HG03097 (cell line): ENCODE results near the gene DMRTA2.

ENCODE experiments used
- ATAC-seq: cut with Tn5 transposase; IDR thresholded peaks from one replicate; pipeline ENCODE4 v1.9.1; 2021; ENCODE audit not compliant: unreplicated experiment, low FRiP score

DMRTA2 gene

DNA sequence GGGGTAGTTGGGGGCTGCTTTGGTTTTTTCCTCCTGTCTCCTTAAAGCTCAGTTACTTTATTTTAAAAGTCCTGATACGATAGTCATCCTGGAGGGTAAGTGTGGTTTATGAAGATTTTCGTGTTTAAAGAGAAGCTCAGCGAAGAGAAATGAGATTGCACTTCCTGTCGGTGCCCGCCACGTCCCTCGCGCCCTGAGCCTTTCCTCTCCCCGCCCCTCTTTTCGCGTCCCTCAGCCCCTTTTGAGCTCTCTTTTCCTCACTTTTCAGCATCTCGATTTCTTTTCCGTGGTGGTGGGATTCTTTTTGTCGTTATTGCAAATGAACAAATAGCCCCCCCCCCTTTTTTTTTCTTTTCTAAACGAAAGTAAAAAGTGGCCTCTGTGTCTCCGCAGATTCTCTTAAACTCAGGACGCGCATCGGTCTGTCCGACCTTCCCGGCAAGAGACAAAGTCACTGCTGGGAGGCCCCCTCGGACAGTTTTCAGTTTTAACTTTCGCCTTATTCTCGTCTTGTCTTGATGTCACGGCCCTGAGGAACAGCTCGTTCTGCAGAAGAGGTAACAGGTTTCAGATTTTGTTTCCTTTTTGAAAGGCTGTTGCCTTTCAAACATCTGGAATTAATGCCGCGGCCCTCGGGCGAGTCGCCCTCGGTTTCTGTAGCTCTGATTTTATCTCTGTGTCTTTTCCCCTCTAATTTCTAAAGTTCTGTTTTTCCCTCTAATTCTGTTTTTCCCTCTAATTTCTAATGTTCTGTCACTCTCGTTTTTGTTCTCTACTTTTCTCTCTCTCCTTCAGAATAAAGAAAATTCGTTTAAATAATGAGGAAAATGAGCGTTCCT is 1.0 kb upstream of the DMRTA2 start:
- no peak for ATAC-seq

DNA sequence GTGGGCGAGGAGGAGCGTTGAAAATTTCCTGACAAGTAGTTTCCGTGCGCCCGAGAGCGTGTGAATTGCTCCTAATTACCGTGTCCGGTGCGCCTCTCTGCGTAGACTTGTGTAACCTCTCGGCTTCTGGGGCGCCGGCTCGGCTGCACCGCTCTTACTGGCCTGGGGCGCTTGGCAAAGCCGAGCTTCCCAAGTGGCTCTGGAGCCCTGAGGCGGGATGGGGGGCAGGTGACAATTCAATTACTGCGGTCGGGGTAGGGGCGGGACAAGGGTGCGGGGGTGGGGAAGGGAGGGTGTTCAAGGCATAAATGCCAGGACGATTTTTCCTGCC is 392 bp upstream of the DMRTA2 start:
- ATAC-seq: no peak

DNA sequence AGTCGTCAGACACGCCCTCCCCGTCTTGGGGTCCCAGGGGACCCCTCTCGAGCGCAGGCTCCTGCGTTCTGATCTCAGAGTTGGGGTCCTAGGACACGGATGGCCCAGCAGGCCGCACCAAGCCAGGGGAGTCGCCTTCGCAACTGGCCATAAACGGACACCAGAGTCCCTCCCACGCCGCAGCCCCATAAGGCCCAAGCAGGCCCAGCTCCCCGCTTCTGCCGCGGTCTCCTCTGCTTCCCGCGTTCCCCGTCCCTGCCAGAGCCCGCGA is 633 bp downstream of the DMRTA2 start:
- ATAC-seq: no peak

DNA sequence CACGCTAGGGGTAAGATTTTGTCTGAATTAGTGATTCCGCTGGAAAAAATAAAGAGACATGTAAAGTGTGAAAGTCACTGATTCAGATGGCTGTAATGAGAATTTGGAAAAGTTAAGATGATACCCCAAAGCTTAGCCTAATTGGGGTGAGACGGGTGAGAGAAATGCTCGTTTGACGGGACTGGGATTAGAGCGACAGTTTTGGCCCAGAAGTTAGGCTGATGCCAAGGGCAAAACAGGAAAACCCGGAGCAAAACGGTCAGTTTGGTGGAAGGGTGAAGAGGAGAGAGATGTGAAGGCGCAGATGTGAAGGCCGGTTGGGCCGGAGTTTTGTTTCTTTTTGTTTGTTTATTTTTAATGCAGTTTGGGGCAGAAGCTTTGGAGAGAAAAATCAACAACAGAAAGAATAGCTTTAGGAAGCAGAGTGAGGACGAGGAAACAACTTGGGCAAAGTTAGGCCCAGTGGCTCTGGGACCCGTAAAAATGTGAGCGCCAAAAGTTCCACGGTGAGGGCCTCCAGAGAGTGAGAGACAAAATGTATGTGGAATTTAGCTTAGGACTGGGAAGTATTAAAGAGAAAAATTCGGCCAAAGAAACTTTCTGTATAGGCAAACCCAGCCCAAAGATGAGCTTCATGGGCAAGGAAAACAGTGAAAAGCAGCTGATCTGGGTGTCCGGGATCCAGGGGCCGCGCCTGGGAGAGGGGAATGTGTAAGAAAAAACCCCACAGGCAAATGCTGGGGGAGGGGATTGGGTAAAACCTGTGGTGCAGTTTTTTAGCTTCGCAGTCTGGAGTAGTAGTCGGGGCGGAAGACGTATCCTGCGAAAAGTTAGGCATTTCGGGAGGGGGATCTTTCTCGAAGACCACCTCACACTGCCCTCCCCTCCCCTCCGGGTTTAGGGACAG is 1.2 kb downstream of the DMRTA2 start:
- no peak for ATAC-seq

DNA sequence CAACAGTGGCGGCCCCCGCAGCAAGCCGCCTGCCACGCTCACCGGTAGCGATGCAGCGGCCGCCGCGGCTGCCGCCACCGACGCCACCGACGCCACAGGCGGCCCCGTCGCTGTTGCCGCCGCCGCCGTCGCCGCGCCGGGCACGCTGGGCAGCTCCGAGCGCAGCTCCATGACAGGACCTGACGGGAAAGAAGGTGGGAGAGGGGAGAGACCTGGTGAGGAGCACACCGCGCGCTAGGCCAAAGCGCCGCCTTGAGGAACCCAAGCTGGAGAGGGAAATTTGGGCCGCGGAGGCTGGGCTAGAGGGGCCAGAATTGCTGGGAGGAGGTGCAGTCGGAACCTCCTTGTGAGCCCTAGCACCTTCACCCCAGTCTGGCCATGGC is 1.9 kb downstream of the DMRTA2 start:
- no peak for ATAC-seq

DNA sequence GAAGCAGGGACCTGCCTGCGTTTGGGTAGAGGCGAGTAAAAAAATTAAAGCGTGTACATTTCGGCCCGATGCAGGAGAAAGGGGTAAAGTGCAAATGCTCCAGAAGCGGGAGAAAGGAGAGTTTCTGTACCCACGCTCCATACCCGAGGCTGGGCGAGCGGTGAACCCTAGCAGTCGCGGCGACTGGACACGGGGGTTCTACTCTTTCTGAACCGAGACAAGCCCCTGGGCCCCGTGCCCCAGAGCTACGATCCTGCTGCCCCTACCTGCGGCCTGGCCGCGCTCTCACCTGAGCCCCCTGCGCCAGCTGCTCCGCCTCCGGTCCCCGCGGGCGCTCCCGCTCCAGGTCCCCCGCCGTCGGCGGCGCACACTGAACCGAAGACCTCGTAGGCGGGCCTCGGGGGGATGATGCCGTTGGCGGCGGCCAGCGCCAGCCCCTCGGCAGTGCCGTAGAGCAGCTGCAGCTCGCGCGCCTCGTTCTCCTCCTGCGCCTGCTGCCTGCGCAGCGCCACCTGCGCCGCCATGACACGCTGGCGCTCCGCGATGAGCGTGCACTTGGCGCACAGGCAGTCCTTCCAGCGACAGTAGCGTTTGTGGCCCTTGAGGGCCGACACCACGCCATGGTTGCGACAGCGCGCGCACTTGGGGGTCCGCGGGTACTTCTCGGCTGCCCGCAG is 2.4 kb downstream of the DMRTA2 start:
- ATAC-seq: no peak

DNA sequence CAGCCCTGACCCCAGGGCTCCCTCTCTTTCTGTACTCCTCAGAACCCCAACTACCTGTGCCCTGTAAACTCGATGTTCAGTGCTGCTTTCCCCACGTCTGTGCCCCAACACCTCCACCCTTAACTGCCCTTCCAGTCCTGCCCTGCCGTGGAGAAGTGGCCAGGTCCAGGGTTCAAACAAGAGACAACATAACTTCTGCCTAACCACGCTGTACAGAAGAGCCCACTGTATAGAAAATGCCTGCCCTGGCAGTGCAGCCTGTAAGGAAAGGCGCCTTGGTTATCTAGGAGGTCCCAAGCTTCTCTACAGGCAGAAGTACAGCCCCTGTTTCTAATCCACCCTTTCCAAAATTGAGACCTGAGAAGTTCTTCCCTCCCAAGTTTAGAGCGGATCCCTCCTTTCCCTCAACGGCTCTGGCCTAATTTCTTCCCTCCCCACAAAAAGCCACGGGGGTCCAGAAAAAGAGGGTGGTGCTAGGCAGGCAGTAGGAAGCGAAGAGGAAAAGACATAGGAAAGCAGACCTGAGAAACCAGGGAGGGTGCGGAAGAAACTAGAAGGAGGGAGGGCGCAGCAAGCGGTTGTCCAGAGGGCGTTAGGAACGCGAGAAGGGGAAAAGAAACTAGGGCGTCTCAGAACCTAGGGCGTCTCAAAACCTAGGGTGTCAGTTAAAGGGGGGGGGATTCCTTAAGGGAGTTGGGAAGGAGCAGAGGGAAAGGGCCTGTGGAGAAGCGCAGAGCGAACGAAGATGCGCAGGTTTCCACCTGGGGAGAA is 3.2 kb downstream of the DMRTA2 start:
- ATAC-seq: no peak

DNA sequence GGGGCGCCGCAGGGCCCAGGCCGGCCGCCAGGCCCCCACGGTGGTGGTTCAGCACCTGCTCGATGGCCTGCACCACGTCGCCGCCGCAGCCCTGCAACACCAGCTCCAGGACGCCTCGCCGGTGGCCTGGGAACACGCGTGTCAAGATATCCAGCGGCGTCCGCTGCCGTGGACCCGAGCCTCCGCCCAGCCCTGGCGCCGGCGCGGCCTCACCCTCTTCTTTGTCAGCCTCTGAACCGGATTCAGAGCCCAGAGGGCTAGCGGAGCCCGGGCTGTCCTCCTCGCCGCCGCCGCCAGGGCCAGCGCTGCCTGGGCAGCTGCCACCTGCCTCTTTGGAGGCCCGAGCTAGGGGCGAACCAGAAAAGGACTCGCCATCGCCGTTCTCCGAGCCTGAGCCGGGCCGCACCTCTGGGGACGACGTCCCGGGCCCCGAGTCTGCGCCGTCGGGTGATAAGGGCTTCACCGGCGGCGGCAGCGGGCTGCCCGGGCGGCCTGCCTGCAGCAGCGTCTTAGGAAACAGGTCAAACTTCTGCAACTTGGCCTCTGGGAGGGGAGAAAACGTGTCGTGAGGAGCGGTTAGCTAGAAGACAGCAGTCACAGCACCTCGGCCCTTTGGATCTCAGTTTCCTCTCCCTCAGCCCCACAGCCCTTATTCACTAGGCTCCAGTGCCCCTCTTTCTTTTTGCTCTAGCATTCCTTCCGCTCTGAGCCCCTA is 3.9 kb downstream of the DMRTA2 start:
- no peak for ATAC-seq

DNA sequence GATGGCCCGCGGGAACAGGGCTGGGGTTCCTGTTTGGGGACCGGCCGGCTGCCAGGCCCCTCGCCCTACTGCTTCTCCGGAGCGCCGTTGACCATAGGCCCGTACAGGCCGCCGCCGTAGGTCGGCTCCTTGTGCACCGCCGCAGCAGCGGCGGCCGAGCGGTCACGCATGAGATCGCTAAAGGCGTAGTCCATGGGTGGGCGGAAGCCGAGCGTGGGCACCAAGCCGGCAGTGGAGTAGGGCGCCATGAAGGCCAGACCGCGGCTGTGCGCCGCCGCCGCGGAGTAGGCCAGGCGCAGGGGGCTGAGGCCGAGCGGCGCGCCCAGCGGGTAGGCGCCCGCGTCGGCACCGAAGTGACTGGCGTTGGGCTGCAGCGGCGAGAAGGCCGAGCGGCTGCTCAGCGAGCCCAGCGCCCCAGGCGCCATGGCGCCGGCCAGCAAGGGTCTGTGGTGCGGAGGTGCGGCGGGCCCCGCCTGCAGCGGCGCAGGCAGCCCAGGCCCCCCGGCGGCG is 4.6 kb downstream of the DMRTA2 start:
- ATAC-seq: no peak

DNA sequence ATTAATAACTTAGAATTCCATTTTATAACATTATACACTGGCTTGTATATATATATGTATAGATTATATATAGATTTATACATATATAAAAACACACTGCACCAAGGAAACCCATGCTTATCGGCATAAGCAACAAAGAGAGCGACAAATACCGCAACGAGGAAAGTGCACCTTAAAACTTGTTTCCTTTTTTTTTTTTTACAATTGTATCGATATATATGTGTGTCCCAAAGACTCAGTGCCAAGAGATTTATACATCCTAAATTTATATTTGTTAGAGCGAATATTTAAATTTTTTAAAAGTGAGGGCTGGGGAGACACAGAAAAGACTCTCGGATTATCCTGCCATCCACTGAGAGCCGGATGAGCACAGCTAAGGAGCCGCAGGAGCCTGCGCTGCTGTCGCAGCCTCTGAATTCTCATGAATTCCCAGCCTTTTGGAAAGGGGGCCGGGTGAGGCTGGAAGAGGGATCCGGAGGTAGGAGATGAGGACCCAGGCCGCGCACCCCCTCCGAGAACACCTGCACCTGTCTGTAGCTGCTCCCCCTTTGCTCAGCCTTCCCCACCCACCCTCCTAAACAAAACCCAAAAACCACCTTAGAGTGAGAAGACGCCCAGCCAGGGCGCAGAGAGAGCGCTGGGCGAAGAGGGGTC is 5.2 kb downstream of the DMRTA2 start:
- ATAC-seq: no peak

DNA sequence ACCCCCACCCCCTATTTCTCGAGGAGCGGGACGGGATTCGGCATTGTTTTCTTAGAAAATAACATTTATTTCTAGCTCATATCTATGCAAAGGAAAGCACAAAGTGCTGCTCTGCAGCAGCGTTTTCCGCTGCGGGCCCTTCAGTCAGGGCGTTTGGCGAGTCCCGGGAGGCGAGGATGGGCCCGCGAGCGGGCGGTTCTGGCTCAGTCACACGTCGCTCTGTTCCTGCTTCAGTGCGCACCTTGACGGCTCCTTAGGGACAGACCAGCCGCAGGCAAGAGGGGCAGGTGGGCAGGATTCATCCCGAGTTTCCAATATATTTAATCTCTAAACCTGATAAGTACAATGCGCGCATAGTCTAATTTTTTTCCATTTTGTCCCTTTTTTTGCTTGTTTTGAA is 5.7 kb downstream of the DMRTA2 start:
- no peak for ATAC-seq

DNA sequence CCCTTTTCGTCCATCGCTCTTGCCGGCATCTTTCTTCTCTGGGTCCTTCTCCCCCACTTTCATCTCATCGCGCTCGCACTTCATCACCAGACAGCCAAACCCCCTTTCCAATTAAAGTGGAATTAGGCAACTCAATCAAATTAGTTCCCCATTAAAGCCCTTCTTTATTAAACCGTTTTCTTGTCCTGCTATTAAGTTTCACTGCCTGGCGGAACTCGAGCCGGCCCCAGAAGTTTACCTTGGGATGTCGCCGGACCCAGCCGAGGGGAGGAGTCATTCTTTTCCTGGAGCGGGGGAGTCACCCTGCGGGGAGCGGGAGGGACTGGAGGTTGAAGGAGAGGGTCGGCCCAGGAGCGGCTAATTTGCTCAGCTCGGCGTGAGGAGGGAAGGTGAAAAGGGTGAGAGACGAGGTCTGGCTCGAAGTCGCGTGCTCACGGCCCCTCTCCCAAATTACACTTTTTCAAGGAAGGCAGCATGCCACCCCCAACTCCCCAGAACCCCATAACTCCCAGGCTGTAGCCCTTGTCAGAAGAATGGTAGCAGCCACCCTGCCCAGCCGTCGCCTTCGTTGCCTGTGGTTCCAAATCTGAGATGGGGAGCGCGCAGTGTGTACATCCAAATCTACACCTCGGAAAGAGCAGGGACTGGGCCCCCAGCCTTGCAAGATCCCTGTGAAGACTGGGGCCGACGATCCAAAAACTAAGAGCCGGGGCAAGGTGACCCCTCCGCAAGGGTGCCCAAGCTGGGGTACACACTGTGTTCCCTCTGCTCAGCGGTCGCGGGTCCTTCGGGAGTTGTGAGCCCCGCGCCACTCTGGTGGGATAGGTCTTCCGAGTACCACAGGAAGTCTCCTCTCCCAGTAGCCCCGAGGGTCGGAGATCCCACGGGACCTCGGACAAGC is 6.4 kb downstream of the DMRTA2 start:
- no peak for ATAC-seq

DNA sequence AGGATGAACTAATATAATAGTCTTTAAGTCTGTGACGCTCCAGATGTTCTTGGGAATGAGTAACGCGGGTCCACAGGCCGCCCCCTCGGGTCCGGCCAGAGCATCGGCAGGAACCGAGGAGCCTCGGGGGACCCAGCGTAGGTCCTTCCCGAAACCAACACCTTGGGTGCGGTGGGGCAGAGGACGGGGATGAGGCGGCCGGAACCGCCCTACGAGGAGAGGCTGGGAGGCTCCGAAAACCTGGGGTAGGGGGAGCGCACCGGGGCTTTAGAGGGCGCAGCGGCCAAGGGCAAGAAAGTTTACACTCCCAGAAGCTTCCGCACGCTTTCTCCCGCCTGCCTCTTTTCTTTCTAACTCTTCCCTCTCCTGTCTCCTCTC is 7.1 kb downstream of the DMRTA2 start:
- no peak for ATAC-seq

DNA sequence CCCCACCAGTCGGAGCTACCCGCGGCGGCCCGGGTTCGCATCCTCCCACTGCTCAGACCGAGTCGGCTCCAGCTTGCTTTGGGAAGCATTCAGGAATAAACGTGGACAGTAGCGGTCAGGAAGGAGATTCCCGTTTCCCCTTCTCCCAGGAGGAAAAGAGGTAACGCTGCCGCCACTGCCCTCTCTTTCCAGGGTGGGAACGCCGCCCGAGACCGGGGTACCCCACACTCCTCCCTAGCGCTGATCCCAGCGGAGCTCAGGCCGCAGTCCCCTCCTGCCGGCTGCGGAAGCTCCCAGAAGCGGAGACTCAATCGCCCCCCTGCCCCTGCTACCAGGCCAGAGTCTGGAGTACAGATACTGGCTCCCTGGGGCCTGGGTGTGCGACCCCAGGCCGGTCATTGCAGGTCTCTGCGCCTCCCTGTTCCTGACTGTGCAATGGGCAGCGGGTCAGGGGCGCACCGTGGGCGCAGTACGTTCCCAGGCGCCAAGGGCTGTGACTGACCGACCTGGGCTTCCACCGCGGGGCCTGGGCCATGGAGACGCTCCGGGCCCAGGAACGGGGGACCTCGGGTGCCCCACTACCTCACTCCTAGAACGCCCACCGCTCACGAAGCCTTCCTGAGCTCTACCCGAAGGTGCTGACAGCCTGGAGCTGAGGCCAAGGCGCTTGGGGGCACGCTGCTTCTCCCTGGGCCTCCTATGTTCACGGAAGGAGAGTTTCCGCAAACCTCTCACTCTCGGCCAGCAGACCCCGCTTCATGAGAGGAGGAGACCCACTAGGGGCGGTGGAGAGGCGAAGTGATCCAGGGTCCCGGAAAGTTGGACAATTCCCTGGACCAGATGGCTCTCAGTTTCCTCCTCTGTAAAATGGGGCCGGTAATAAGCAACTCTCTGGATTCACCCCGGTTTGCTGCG is 7.8 kb downstream of the DMRTA2 start:
- no peak for ATAC-seq

DNA sequence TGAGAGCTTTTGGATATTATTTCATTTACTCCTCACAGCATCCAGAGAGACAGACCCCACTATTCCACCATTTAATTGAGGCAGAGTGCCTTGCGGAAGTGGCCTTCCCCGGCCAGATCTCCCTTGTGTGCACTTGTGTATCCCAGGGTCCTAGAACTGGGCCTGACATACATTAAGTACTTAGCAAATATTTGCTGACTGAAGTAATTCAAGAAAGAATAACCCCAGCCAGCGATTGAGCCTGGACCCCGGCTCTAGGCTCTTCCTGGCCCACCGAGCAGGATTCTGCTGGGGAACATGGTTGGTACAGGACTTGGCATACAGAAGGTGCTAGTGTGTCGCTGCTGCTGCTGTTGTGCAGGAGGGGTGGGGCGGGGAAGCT is 8.4 kb downstream of the DMRTA2 start:
- ATAC-seq: no peak

DNA sequence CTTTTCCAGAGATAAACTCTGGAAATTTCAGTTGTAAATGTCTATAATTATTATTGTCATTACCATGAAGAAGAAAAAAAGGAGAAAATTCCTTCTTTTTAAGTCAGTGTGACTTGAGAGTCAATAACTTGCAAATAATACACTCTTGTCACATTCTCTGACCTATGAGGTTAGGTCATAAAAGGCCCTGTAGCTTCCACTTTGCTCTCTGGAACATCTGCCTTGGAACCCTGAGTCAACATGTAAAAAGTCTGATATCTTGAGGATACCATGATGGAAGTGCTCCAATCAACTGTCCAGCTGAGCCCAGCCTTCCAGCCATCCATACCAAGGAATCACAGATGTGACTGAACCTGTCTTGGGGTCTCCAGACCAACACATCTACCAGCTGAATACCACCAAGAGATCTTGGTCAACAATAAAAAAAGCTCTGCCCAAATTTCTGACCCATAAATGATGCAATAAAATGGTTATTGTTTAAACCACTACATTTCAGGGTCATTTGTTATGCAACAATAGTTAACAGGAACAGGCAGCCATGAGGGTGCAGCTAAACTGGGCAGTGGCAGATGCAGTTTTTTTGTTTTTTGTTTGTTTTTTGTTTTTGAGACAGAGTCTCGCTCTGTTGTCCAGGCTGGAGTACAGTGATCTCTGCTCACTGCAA is 10.3 kb downstream of the DMRTA2 start:
- no peak for ATAC-seq

DNA sequence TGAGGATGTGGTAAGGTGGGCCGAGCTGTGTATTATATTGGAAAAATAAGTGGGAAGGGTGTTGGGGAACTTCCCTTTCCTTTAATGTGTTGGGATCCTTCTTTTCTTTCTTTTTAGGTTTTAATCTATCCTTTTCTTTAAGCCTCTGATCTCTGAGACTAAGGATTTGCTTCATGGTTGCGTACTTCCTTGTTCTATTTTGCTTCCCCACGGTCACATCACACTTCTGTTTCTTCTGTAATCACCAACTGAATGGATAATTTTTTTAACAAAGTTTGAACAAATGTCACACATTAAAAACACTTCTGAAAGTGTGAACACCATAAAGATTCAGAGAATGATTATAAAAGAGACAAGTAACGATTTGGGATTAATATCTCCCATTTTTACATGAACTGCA is 17.4 kb downstream of the DMRTA2 start:
- ATAC-seq: no peak
